Natural killer cell (primary cell): Measurements from ENCODE around the gene SYCP2. TPM values are rescaled to one million over a fixed set of nuclear protein-coding genes. Genes with fewer than 3 reads are reported as not detected.

ENCODE experiments used
- ATAC-seq, 3 donors: fragments of 150-1000 bp in 2 of 3; fragments of 200-7000 bp in 1 of 3; cut with Tn5 transposase; 1 replicate in 1 of 3; 2 replicates in 2 of 3; pipeline ENCODE4 v1.10.0; 2021; ENCODE audit warnings: mild to moderate bottlenecking in 2 of 3, moderate library complexity in 2 of 3
- DNase-seq, 2 donors: peaks; one replicate each; pipeline versions ENCODE4 v3.0.0 to v3.0.0-alpha.2; 2013 to 2021; ENCODE audit warnings: mixed read lengths in 1 of 2
- H3K27ac ChIP-seq: one replicate; pipeline ENCODE4 v1.5.1; 2013; ENCODE audit warnings: mild to moderate bottlenecking, low read length
- H3K27me3 ChIP-seq: one replicate; pipeline ENCODE4 v1.6.1; 2013; ENCODE audit warnings: low read length; ENCODE audit not compliant: control insufficient read depth, insufficient read depth
- H3K36me3 ChIP-seq: one replicate; pipeline ENCODE4 v1.6.1; 2013; ENCODE audit warnings: low read length; ENCODE audit not compliant: control insufficient read depth, insufficient read depth
- H3K4me1 ChIP-seq: one replicate; pipeline ENCODE4 v1.6.1; 2013; ENCODE audit warnings: low read length; ENCODE audit not compliant: control insufficient read depth, insufficient read depth
- H3K4me3 ChIP-seq: one replicate; pipeline ENCODE4 v1.5.1; 2013; ENCODE audit warnings: low read length
- H3K9me3 ChIP-seq: one replicate; pipeline ENCODE4 v1.6.1; 2013; ENCODE audit warnings: low read length; ENCODE audit not compliant: control insufficient read depth, insufficient read depth
- H3K27ac Mint-ChIP-seq, 2 donors: one replicate each; pipeline ENCODE4 v1.8.0; 2022; ENCODE audit warnings: mild to moderate bottlenecking in 2 of 2, mixed read lengths in 2 of 2, moderate library complexity in 1 of 2
- H3K27me3 Mint-ChIP-seq, 2 donors: one replicate each; pipeline ENCODE4 v1.8.0; 2022; ENCODE audit warnings: low read depth in 2 of 2, mixed read lengths in 2 of 2
- H3K36me3 Mint-ChIP-seq: one replicate; pipeline ENCODE4 v1.8.0; 2022; ENCODE audit warnings: mixed read lengths
- H3K4me1 Mint-ChIP-seq, 2 donors: one replicate each; pipeline ENCODE4 v1.8.0; 2022; ENCODE audit warnings: mixed read lengths in 2 of 2
- H3K4me3 Mint-ChIP-seq: one replicate; pipeline ENCODE4 v1.8.0; 2022; ENCODE audit warnings: mild to moderate bottlenecking, moderate library complexity, mixed read lengths
- H3K9me3 Mint-ChIP-seq, 2 donors: one replicate each; pipeline ENCODE4 v1.8.0; 2022; ENCODE audit warnings: mixed read lengths in 2 of 2
- WGBS: methylation state at CpG from one replicate; pipeline ENCODE4 v1.1.7; 2013; ENCODE audit warnings: missing lambda C conversion rate; ENCODE audit not compliant: insufficient coverage; 5-methylcytosine and 5-hydroxymethylcytosine counted together
- intact Hi-C: fragments of 100-400 bp; cut with micrococcal nuclease; formaldehyde crosslinking; loops from one replicate; pipeline ENCODE4 v1.14.2; 2022
- total RNA-seq, 4 donors: library from RNA; stranded (reverse); fragments of 120-200 nt in 1 of 4; gene quantifications; one replicate each; pipeline versions ENCODE4 v1.2.3 to v1.2.4, GENCODE V29; 2013 to 2022
- TF ChIP-seq, protein P1 (sequence below): fragments of 200-600 bp; IDR thresholded peaks from one replicate; pipeline ENCODE4 v1.8.0; 2022; ENCODE audit warnings: antibody characterized with exemption

The SYCP2 gene
- total RNA-seq, 3 donors from 2014 or later (not counting 1 experiment from before 2014, with no cell fraction given), result 5.9 to 8.6 (median 7.0) TPM

- Histone ChIP-seq H3K4me1 (no peaks in the 10 kb centered on the region), H3K9me3 (no peaks in the 10 kb centered on the region), H3K27ac (no peak overlapping the region), H3K36me3 (no peaks in the 10 kb centered on the region), H3K4me3 (no peak overlapping the region), H3K27me3 (no peaks in the 10 kb centered on the region)
- WGBS, result 39% methylated on average over 4 of the region's 7 CpGs
- Mint-ChIP-seq H3K4me3 (no peak overlapping the region), H3K4me1 (no peaks in the 10 kb centered on the region), H3K27ac (no peak overlapping the region), H3K27me3 (no peaks in the 10 kb centered on the region), H3K9me3 (no peaks in the 10 kb centered on the region), H3K36me3 (no peaks in the 10 kb centered on the region)
- ATAC-seq (peak in 1 of 3 donors; percentile 50), DNase-seq (peak in 1 of 2 donors; percentile 25)
- intact Hi-C loops, result no loop called here
- TF ChIP-seq, protein P1, sequence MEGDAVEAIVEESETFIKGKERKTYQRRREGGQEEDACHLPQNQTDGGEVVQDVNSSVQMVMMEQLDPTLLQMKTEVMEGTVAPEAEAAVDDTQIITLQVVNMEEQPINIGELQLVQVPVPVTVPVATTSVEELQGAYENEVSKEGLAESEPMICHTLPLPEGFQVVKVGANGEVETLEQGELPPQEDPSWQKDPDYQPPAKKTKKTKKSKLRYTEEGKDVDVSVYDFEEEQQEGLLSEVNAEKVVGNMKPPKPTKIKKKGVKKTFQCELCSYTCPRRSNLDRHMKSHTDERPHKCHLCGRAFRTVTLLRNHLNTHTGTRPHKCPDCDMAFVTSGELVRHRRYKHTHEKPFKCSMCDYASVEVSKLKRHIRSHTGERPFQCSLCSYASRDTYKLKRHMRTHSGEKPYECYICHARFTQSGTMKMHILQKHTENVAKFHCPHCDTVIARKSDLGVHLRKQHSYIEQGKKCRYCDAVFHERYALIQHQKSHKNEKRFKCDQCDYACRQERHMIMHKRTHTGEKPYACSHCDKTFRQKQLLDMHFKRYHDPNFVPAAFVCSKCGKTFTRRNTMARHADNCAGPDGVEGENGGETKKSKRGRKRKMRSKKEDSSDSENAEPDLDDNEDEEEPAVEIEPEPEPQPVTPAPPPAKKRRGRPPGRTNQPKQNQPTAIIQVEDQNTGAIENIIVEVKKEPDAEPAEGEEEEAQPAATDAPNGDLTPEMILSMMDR, result peak; percentile 65
These were observed 83.3 kb downstream of the SYCP2 start for GRCh38 chr20:59850018-59850641.

DNA sequence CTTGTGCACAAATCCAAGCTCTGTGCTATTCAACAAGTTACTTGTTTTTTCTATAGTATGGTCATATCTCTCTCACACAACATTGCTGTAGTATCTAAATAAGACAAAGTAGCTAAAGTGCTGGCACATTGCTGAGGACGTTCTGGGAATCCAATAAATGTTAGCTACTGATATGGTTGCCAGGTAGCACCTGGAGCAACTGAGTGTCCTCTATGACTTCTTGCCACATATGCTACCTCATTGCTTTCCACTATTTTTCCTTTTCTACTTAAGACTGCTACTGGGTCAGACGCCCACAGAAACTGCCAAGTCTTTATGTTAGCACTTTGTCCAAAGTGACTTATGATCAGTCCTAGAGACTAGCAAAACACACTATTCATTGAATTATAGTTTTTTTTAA is 85.3 kb downstream of the SYCP2 start:
- DNase-seq (no peak), ATAC-seq (no peak)
- peaks cover under 1 to 2% of the 10 kb centered on the region in 2 donors for H3K27me3 Mint-ChIP-seq
- Histone ChIP-seq H3K27me3 (no peaks in the 10 kb centered on the region), H3K27ac (no peak overlapping the region), H3K4me1 (no peaks in the 10 kb centered on the region), H3K9me3 (no peaks in the 10 kb centered on the region), H3K36me3 (no peaks in the 10 kb centered on the region), H3K4me3 (no peak overlapping the region)
- 87% methylated on average over 2 of the region's 2 CpGs for WGBS
- no peak overlapping the region for H3K4me3 Mint-ChIP-seq
- no peaks in the 10 kb centered on the region for H3K4me1 Mint-ChIP-seq
- H3K36me3 Mint-ChIP-seq, result no peaks in the 10 kb centered on the region
- TF ChIP-seq, protein P1, result no peak
- no peak overlapping the region for H3K27ac Mint-ChIP-seq
- H3K9me3 Mint-ChIP-seq, result no peaks in the 10 kb centered on the region
- intact Hi-C loops, result no loop called here

DNA sequence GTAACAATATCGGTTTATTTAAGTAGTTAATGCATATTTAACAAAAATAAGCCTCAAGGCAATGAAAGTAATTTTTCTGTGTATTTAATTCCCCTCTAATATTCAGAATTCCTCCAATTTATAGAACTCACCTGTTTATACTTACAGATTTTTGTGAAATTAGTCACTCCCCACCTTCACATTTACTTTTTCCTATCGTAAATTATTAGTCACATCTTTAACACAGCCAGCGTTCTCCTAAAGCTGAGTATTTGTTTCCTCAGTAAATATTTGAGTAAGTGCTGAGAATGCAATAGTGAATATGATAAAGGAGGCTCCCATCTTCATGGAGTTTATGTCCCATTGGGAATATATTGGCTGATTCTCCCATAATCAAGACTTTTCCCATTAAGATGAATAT is 88.0 kb downstream of the SYCP2 start:
- ATAC-seq, result no peak
- Histone ChIP-seq H3K36me3 (no peaks in the 10 kb centered on the region), H3K9me3 (no peaks in the 10 kb centered on the region), H3K4me1 (no peaks in the 10 kb centered on the region), H3K27ac (no peak overlapping the region), H3K4me3 (no peak overlapping the region), H3K27me3 (no peaks in the 10 kb centered on the region)
- no peak overlapping the region for H3K4me3 Mint-ChIP-seq
- no CpG with 5 or more reads among the region's 3 CpGs for WGBS
- TF ChIP-seq, protein P1, result no peak
- no peak overlapping the region for H3K27ac Mint-ChIP-seq
- peaks cover 5 to 19% of the 10 kb centered on the region in 2 donors for H3K27me3 Mint-ChIP-seq
- no peaks in the 10 kb centered on the region for H3K9me3 Mint-ChIP-seq
- H3K4me1 Mint-ChIP-seq, result no peaks in the 10 kb centered on the region
- DNase-seq, result no peak
- intact Hi-C loops, result no loop called here
- no peaks in the 10 kb centered on the region for H3K36me3 Mint-ChIP-seq

GRCh38 chr20:59839400-59839799 is 94.0 kb downstream of the SYCP2 start:
- Histone ChIP-seq H3K4me3 (no peak overlapping the region), H3K4me1 (no peaks in the 10 kb centered on the region), H3K9me3 (no peaks in the 10 kb centered on the region), H3K27ac (no peak overlapping the region), H3K36me3 (no peaks in the 10 kb centered on the region), H3K27me3 (no peaks in the 10 kb centered on the region)
- no peaks in the 10 kb centered on the region for H3K36me3 Mint-ChIP-seq
- TF ChIP-seq, protein P1, result no peak
- no peak overlapping the region for H3K4me3 Mint-ChIP-seq
- no peak overlapping the region for H3K27ac Mint-ChIP-seq
- intact Hi-C loops, result no loop called here
- WGBS, result 85% methylated on average over 5 of the region's 5 CpGs
- no peaks in the 10 kb centered on the region for H3K9me3 Mint-ChIP-seq
- DNase-seq, result no peak
- H3K27me3 Mint-ChIP-seq, result peaks cover 17 to 67% of the 10 kb centered on the region in 2 donors
- peaks cover 0 to 5% of the 10 kb centered on the region in 2 donors for H3K4me1 Mint-ChIP-seq
- no peak for ATAC-seq
